Forelimb muscle (tissue), 1 donor: Measurements from ENCODE around the gene METTL15. TPM values are rescaled to one million over a fixed set of nuclear protein-coding genes. Genes with fewer than 3 reads are reported as not detected.
A peak's percentile ranks its signal among the peaks of the same experiment; 100 is the strongest.
"Not testable (repeated sequence)": the region's sequence is repeated elsewhere in the genome, so short reads cannot be mapped to it uniquely, and the experiment has no call there.

Experiments used
- DNase-seq: peaks from one replicate; pipeline ENCODE4 v3.0.0-alpha.2; 2013; ENCODE audit warnings: low read depth
- polyA plus RNA-seq: library from polyadenylated mRNA; unstranded; fragments of 120-200 nt; gene quantifications from one replicate; pipeline ENCODE4 v1.2.1, GENCODE V29; 2013; ENCODE audit not compliant: insufficient read length

The METTL15 gene
- polyA plus RNA-seq, 1 donor, result 12.1 TPM

DNA sequence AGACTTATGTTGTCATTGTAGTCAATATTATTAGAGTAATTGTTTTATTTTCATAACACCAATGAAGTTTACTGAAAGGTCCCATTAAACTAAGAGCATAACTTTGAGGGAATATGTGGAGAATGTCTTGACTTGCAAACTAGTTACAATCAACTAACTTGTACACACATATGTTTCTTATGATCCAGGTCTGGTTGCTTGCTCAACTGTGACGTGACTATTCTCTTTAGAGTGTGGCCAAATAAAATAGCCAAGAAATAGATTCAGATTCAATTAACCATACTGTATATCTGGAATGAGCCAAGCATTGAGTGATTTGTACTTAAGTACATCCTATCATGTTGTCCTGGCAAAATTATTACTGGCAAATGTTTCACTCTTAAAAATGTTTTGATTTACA is 101.7 kb downstream of the METTL15 start:
- no peak for DNase-seq

GRCh38 chr11:28222063-28222462 is 113.9 kb downstream of the METTL15 start:
- not testable (repeated sequence) for DNase-seq

DNA sequence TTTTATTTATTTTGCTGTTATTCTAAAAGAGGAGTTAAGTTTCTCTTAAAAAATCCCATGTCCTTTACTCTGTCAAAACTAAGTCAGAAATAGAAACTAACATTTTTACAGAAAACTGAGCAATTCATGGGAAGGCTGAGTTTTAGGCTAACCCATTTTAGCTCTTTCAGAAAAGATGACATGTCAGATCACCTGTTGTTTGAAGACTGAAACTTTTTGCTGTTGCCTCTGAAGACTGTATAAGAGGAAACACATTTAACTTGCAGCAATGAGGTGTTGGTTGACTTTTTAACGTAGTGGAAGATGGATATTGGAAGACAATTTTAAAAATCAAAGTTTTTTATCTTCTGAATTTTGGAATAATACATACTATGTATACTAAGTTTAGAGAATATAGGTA is 115.4 kb downstream of the METTL15 start:
- no peak for DNase-seq

DNA sequence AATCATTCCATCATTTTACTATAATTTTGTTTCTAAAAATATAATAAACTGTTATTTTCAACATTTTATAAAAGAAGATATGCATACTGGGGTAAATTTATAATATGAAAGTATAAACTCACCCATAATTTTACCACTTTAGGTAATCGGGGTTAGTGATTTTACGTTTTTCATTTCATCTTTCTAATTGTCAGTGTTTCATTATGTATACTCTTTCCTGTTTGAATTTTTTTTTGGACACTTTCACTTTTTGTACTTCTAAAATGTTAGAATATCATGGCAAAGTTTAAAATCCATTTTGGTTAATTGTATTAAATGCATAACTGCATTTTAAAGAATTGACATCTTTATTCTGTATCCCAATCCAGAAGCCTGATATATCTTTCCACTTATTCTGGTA is 115.8 kb downstream of the METTL15 start:
- DNase-seq, result no peak

DNA sequence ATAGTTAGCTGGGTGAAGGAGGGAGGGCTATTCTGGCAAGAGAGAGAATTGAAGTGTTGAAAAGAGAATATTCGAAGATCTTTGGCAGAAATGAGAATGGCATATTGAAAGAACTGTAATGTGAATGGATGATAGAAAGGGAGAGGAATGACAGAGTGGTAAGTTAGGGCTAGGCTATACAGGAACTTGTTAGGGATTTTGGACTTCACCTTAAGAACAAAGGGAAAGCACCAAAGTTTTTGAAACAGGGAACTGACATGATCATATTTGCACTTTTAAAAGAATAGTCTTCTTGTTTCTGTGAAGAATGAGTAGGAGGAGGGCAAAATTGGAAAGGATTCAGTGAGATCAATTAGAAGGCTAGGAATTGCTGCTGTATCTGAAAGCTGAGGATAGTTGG is 119.3 kb downstream of the METTL15 start:
- DNase-seq, result no peak

DNA sequence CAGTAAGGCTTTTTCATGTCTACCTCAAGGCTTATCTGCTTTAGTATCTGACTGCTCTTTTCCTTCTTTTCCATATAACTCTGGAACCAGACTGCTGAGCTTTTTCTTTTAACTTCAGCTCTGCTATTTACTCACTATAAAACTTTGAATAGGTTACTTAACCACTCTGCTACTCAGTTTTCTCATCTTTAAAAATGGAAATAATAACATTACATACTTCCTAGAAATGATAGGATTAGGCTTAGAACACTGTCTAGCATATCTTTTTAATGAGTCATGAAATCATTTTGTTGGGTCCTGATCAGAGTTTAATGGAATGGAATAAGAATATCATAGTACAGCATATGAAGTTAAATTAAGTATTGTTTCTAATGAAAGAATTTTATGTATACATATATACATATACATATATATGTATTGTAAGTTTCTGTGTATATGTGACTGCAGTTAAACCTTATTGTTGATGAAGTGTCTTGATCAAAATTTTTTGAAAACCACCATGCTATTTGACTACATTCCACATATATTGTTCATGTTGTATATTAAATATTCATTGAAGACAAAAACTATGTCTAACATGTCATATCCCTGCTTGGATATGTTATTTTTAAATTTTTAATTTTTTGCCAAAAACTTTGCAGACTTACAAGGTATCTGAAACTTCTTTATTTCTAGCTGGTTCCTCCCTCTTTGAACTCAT is 120.2 kb downstream of the METTL15 start:
- no peak for DNase-seq

DNA sequence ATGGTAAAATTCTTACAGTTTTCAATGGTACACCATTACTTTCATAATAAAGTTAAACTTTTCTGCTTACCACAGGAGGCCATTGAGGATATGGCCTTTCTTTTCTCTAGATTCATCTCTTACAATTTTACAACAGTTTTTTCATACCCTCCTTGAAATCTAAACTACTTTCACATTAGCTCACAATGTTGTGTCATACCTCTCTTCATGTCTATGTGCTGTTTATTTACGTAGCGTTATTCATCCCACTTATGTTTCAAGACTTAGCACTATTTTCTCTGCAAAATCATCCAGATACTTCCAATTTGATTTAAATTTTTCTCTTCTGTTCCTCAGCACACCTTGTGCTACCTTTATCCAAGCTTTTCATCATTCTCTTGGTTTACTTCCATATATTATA is 123.3 kb downstream of the METTL15 start:
- no peak for DNase-seq

- DNase-seq, result no peak
These were observed 124.5 kb downstream of the METTL15 start for GRCh38 chr11:28232649-28233048.

- DNase-seq, result no peak
These were observed 133.6 kb downstream of the METTL15 start for GRCh38 chr11:28241760-28242159.

- no peak for DNase-seq
These were observed 134.4 kb downstream of the METTL15 start for GRCh38 chr11:28242596-28242995.

- peak; percentile 81 for DNase-seq
These were observed 134.9 kb downstream of the METTL15 start for GRCh38 chr11:28243061-28243460.

DNA sequence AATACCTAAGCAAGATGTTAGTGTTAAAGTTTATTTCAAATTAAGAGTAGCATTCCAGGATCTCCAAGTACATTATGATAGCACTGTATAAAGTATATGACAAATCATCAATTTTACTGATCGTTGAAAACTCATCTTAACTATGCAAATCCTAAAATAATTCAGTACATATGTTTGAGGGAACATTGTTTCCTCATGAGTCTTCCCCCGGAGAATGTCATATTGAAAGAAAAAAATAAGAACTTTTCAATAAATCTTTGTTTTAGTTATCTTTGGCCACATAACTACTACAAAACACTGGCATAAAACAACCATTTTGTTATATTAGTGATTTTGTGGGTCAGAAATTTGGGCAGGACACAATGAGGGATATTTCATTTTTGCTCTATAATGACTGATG is 135.4 kb downstream of the METTL15 start:
- DNase-seq, result no peak

- DNase-seq, result no peak
These were observed 136.9 kb downstream of the METTL15 start for GRCh38 chr11:28245131-28245530.

- no peak for DNase-seq
These were observed 142.0 kb downstream of the METTL15 start for GRCh38 chr11:28250192-28250591.

- DNase-seq, result no peak
These were observed 143.1 kb downstream of the METTL15 start for GRCh38 chr11:28251257-28251656.

GRCh38 chr11:28257761-28258160 is 149.6 kb downstream of the METTL15 start:
- no peak for DNase-seq

DNA sequence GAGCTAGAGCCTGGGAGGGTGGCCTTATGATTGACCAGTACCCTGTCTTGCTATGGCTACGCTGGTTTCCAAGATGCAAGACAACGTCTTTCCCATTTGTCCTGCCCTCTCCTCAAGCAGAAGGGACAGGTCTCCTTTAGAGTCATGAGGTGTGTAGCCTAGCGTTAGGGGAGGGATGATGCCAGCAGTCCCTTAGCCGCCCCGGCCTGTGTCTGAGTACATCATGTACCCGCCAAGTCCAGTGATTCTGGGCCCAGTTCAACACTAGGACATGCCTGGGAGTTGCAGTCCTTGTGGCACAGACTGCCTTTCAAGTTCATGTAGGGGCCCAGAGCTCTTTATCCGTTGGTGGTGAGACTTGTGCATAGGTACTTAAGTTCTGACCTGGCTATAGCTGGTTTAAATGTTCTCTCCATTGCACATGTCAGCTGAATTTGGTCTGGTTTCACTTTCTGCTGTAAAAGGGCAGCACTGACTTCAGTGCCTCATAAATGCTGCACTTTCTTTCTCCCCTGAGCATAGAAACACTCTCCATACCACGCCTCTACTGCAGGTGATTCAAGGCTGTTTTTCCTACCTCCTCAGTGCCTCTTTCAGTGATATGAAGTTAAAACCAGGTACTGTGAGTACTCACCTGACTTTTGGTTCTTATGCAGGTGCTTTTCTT is 151.1 kb downstream of the METTL15 start:
- DNase-seq, result no peak

DNA sequence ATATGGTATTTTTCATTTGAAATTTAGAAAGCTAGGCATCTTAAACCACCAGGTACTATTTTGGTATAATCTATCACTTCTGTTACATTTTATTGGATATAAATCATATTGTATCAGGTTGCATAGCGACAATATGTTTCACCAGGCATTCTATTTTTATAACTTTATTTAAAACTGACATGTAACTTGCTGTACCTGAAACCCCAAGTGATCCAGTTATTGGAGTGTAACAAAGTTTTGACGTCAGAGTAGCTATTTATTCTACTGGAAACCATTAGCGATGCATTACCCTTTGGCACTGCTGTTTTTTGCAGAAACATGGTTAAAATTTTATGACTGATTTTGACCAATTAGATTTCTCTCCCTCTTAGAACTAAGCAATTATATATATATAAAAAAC is 160.7 kb downstream of the METTL15 start:
- no peak for DNase-seq

DNA sequence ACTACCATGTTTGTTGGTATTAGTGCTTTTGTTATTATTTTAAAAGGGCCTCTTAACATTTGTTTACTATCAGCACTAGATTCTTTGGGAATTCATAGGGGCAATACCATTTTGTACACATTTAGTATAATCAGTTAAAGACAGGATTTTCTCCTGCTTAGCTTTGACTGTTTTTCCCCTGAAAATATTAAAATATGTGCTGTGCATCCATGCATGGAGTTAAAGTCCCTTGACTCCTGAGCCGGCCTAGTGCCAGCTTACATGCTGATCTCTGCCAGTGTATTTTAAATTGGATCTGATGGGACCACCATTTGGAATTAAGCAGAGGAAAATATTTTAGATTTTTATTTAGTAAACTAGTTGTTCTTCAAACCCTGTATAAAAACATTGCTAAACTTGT is 161.4 kb downstream of the METTL15 start:
- DNase-seq, result no peak

DNA sequence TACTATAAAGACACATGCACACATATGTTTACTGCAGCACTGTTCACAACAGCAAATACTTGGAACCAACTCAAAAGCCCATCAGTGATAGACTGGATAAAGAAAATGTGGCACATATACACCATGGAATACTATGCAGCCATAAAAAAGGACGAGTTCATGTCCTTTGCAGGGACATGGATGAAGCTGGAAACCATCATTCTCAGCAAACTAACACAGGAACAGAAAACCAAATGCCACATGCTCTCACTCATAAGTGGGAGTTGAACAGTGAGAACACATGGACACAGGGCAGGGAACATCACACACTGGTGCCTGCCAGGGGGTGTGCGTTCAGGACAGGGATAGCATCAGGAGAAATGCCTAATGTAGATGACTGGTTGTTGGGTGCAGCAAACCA is 164.1 kb downstream of the METTL15 start:
- not testable (repeated sequence) for DNase-seq

GRCh38 chr11:28274216-28274615 is 166.0 kb downstream of the METTL15 start:
- no peak for DNase-seq

- DNase-seq, result no peak
These were observed 176.0 kb downstream of the METTL15 start for GRCh38 chr11:28284196-28284595.

DNA sequence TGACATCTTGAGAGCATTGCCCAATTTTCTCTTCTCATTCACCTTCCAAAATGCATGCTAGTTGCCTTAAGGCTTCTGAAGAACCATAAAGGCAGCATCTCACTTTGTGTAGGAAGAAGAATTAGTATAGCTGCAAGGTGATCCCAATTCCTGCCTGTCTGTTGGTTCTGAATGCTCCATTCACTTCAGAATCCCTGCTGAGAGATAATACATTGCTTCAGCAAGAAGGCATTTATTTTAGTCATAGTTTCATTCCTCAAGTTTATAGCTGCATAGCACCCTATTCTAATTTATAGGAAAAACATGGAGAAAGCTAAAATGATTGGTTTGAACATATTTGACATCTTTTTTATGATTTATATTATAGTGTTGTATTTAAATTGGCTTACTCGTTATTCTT is 181.3 kb downstream of the METTL15 start:
- DNase-seq, result no peak

GRCh38 chr11:28290995-28291394 is 182.8 kb downstream of the METTL15 start:
- not testable (repeated sequence) for DNase-seq
